Body of pancreas (tissue), 4 donors: Measurements from ENCODE around the gene TOX4. TPM values are rescaled to one million over a fixed set of nuclear protein-coding genes. Genes with fewer than 3 reads are reported as not detected.

Experiments used
- ATAC-seq: fragments of 150-250 bp; one replicate; pipeline ENCODE4 v1.9.1; 2016
- DNase-seq, 4 donors: peaks; one replicate each; pipeline ENCODE4 v3.0.0-alpha.2; 2019
- H3K27ac ChIP-seq, 4 donors: fragments of 200-600 bp; sonication (generic); 1 replicate in 3 of 4; 2 replicates in 1 of 4; pipeline versions ENCODE4 v1.5.1 to v1.6.1; 2016 to 2019; ENCODE audit warnings: mild to moderate bottlenecking in 1 of 4, mixed read lengths in 1 of 4, moderate library complexity in 1 of 4
- H3K27me3 ChIP-seq, 2 donors: fragments of 200-600 bp; sonication (generic); one replicate each; pipeline ENCODE4 v1.6.0; 2016; ENCODE audit warnings: mild to moderate bottlenecking in 1 of 2
- H3K36me3 ChIP-seq, 2 donors: fragments of 200-600 bp; sonication (generic); replicated peaks in 1 of 2; 2 replicates each; pipeline ENCODE4 v1.5.1; 2016; ENCODE audit warnings: low read depth in 2 of 2; ENCODE audit not compliant: insufficient read depth in 1 of 2
- H3K4me1 ChIP-seq: fragments of 200-600 bp; sonication (generic); one replicate; pipeline ENCODE4 v1.6.0; 2016
- H3K4me3 ChIP-seq, 2 donors: fragments of 200-600 bp; sonication (generic); 1 replicate in 1 of 2; 2 replicates in 1 of 2; pipeline ENCODE4 v1.5.1; 2016 to 2019
- H3K9me3 ChIP-seq, 3 donors: fragments of 200-600 bp; sonication (generic); 1 replicate in 2 of 3; 2 replicates in 1 of 3; pipeline ENCODE4 v1.5.1; 2016
- POLR2A ChIP-seq, 3 donors: fragments of 450-650 bp; IDR thresholded peaks; one replicate each; pipeline ENCODE4 v1.6.1; 2016; ENCODE audit warnings: antibody characterized with exemption in 3 of 3, mild to moderate bottlenecking in 2 of 3
- WGBS, 2 donors: methylation state at CpG; one replicate each; pipeline ENCODE4 v1.1.5; 2017; 5-methylcytosine and 5-hydroxymethylcytosine counted together
- intact Hi-C: fragments of 100-400 bp; cut with DNase I; formaldehyde crosslinking; loops from one replicate; pipeline ENCODE4 v1.15.1; 2023
- total RNA-seq, 2 donors: library from RNA; depleted of rRNA; stranded (reverse); fragments of >200 nt; gene quantifications; one replicate each; pipeline ENCODE4 v1.1.0, GENCODE V29; 2016
- TF ChIP-seq, protein P1 (sequence below), 7 experiments: fragments of 450-650 bp in 4 of 7; fragments of 200-600 bp in 3 of 7; sonication (generic) in 3 of 7; IDR thresholded peaks; one replicate each; pipeline ENCODE4 v1.5.1; 2016 to 2019; ENCODE audit warnings: antibody characterized with exemption in 7 of 7

Gene TOX4
- total RNA-seq, 2 donors from 2014 or later, result 13.2 to 31.6 TPM

DNA sequence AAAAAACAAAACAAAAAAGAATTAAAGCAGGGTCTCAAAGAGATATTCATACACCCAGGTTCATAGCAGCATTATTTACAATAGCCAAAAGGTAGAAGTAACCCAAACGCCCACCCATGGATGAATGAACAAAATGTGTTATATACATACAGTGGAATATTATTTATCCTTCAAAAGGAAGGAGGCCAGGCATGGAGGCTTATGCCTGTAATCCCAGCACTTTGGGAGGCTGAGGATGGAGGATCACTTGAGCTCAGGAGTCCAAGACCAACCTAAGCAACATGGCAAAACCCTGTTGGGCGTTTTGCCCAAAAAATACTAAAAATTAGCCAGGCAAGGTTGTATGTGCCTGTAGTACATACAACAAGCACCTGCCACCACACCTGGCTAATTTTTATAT, 29.6 kb downstream of the TOX4 start:
- no peak for ATAC-seq
- intact Hi-C loops, result no loop called here
- Histone ChIP-seq H3K27ac (no peak overlapping the region), H3K27me3 (no peaks in the 10 kb centered on the region), H3K4me1 (peaks cover 20% of the 10 kb centered on the region), H3K9me3 (no peaks in the 10 kb centered on the region), H3K36me3 (peaks cover 4 to 8% of the 10 kb centered on the region in 2 donors), H3K4me3 (no peak overlapping the region)
- DNase-seq, result no peak
- TF ChIP-seq POLR2A (IDR thresholded peaks at IDR 0.05), result no peak
- TF ChIP-seq, protein P1, sequence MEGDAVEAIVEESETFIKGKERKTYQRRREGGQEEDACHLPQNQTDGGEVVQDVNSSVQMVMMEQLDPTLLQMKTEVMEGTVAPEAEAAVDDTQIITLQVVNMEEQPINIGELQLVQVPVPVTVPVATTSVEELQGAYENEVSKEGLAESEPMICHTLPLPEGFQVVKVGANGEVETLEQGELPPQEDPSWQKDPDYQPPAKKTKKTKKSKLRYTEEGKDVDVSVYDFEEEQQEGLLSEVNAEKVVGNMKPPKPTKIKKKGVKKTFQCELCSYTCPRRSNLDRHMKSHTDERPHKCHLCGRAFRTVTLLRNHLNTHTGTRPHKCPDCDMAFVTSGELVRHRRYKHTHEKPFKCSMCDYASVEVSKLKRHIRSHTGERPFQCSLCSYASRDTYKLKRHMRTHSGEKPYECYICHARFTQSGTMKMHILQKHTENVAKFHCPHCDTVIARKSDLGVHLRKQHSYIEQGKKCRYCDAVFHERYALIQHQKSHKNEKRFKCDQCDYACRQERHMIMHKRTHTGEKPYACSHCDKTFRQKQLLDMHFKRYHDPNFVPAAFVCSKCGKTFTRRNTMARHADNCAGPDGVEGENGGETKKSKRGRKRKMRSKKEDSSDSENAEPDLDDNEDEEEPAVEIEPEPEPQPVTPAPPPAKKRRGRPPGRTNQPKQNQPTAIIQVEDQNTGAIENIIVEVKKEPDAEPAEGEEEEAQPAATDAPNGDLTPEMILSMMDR (IDR thresholded peaks at IDR 0.05), result no peak
- WGBS, 2 donors, result 72 to 84% methylated on average over 2 of the region's 2 CpGs

DNA sequence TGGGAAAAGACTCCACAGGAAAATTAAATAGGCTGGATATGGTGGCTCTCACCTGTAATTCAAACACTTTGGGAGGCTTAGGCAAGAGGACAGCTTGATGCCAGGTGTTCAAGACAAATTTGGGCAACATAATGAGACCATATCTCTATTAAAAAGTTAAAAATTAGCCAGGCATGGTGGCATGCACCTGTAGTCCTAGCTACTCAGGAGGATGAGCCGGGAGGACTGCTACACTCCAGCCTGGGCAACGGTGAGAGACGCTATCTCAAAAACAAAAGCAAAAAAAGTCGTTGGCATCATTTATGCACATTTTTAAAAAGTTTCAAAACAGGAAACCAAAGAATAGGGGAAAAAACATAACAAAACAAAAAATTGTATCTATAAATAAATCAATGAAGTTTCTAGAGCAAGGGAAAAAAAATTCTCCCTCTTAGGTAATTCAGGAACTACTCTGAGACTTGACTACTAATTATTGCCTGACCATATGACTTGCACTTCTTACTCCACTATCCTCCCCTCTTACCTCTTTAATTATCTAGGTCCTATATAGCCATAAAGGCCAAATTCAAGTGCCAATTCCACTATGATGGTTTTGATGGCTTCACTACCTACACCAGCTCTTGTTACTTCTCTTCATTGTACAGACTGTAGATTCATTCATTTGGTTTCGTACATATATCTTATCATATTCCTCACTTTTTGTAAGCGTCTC, 32.6 kb downstream of the TOX4 start:
- no peak for ATAC-seq
- no peak for TF ChIP-seq POLR2A (IDR thresholded peaks at IDR 0.05)
- TF ChIP-seq, protein P1 (IDR thresholded peaks at IDR 0.05), result no peak
- no peaks in the 10 kb centered on the region for H3K36me3 ChIP-seq
- no peak for DNase-seq
- H3K27ac ChIP-seq, result no peak overlapping the region
- H3K4me1 ChIP-seq, result peaks cover 25% of the 10 kb centered on the region
- 74 to 82% methylated on average over 6 of the region's 6 CpGs for WGBS, 2 donors
- H3K27me3 ChIP-seq, result no peaks in the 10 kb centered on the region
- H3K9me3 ChIP-seq, result no peaks in the 10 kb centered on the region
- intact Hi-C loops, result no loop called here
- no peak overlapping the region for H3K4me3 ChIP-seq

DNA sequence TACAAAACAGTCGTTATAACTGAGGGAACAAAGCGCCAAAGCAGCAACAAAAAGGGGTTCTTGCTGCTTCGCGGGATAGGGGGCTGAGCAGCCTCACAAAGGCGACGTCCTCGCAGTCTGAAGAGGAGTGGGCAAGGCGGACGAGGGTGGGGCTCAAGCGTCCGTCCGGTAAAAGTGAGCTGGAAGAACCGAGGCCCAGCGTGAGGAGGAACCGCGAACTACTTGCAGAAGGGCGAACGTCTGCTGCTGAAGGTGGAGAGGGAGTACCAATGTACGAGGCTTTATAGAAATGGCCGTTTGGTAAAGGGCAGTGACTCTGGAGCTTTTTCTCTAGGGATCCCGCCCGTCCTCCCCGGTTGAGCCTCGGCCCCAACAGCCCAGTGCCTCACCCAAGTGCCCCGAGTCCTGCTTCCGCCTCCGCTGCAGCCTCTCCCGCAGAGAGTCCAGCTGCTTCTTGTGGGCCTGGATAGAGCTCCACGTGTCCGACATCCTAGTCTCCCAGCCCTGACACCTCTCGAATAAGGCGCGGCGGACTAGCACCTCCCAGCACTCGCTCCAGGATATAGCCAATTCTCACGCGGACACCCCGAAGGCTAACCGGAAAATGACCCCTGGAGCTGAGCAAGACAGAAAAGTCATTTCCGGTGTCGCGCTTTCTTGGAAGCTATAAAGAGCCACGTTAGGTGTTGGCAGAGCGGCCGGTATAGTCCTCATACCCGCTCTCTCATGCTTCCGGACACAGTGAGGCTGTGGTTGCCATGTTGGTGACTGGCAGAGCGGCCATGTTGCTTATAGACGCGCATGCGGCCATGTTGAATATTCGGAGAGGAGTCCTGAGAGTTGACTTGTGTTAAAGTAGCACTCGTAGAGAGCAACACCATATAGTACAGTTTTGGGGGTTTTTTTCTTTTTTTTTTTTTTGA, 34.0 kb downstream of the TOX4 start, which contains the start of gene METTL3:
TSS of gene METTL3 (minus strand) at position 606 of the 923 bp plus-strand sequence. CDS start at position 489, 117 bp downstream.
- WGBS, 2 donors, result 0 to 1% methylated on average over 40 to 53 of the region's 53 CpGs
- ATAC-seq (peak; percentile 99), DNase-seq (peak; percentile 97 to 99 (median 98))
- intact Hi-C loops, result no loop called here
- H3K27me3 ChIP-seq, result no peaks in the 10 kb centered on the region
- no peaks in the 10 kb centered on the region for H3K9me3 ChIP-seq
- peak within 1 kb of the TSS; percentile 58 to 88 (median 83) for H3K27ac ChIP-seq
- peaks cover 25% of the 10 kb centered on the region for H3K4me1 ChIP-seq
- no peaks in the 10 kb centered on the region for H3K36me3 ChIP-seq
- TF ChIP-seq, protein P1 (IDR thresholded peaks at IDR 0.05), result peak in 1 of 7 experiments; percentile 15
- TF ChIP-seq POLR2A (IDR thresholded peaks at IDR 0.05), result peak in 2 of 3 donors; percentile 80 to 85
- peak within 1 kb of the TSS; percentile 52 to 95 for H3K4me3 ChIP-seq

DNA sequence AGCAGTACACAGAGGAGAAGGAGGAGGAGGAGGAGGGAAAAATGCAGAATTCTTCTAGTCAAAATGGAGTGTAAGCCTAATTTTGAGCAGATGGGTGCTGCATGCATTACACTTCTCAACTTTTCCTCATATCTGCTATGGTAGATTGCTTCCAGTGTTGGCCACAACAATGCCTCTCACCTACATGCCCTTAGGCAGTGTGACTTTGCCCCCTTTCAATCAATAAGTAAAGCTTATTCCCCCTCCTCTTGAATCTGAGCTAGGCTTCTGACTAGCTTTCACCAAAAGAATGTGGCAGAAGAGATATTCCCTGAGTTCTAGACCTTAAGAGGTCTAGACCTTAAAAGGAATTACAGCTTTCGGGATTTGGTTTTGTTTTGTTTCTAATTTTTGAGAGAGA, 37.3 kb downstream of the TOX4 start:
- Histone ChIP-seq H3K4me3 (no peak overlapping the region), H3K9me3 (no peaks in the 10 kb centered on the region), H3K27ac (no peak overlapping the region), H3K27me3 (no peaks in the 10 kb centered on the region), H3K36me3 (no peaks in the 10 kb centered on the region), H3K4me1 (peaks cover 16% of the 10 kb centered on the region)
- intact Hi-C loops, result no loop called here
- ATAC-seq, result no peak
- 93 to 95% methylated on average over 1 of the region's 1 CpG for WGBS, 2 donors
- no peak for DNase-seq
- TF ChIP-seq, protein P1 (IDR thresholded peaks at IDR 0.05), result no peak
- no peak for TF ChIP-seq POLR2A (IDR thresholded peaks at IDR 0.05)
